ACC112 (cell line): Measurements from ENCODE around the gene MSI2.

Experiments used
- H2AFZ ChIP-seq: fragments of 200-600 bp; sonication (generic); one replicate; pipeline ENCODE4 v1.6.0; 2017; ENCODE audit warnings: antibody characterized with exemption, low read length; ENCODE audit not compliant: unreplicated experiment
- H3K27ac ChIP-seq: fragments of 200-600 bp; sonication (generic); 2 replicates; pipeline ENCODE4 v1.5.1; 2014; ENCODE audit warnings: low read depth, mild to moderate bottlenecking, antibody characterized with exemption, low read length, moderate library complexity
- H3K27me3 ChIP-seq: fragments of 200-600 bp; sonication (generic); 2 replicates; pipeline ENCODE4 v1.6.1; 2014; ENCODE audit warnings: mild to moderate bottlenecking, antibody characterized with exemption, low read length, moderate library complexity, mixed read lengths; ENCODE audit not compliant: insufficient read depth
- H3K36me3 ChIP-seq: fragments of 200-600 bp; sonication (generic); 2 replicates; pipeline ENCODE4 v1.6.1; 2016; ENCODE audit warnings: mild to moderate bottlenecking, antibody characterized with exemption, low read length, moderate library complexity, mixed read lengths; ENCODE audit not compliant: insufficient read depth
- H3K4me1 ChIP-seq: fragments of 200-600 bp; sonication (generic); one replicate; pipeline ENCODE4 v1.6.1; 2016; ENCODE audit warnings: low read length, mixed read lengths; ENCODE audit not compliant: insufficient read depth, unreplicated experiment, control insufficient read depth
- H3K4me3 ChIP-seq: fragments of 200-600 bp; sonication (generic); 2 replicates; pipeline ENCODE4 v1.5.1; 2014; ENCODE audit warnings: mild to moderate bottlenecking, low read depth, low read length
- H3K79me2 ChIP-seq: fragments of 200-600 bp; sonication (generic); one replicate; pipeline ENCODE4 v1.6.0; 2016; ENCODE audit warnings: low read length; ENCODE audit not compliant: control insufficient read depth, unreplicated experiment, insufficient read depth

MSI2 gene

DNA sequence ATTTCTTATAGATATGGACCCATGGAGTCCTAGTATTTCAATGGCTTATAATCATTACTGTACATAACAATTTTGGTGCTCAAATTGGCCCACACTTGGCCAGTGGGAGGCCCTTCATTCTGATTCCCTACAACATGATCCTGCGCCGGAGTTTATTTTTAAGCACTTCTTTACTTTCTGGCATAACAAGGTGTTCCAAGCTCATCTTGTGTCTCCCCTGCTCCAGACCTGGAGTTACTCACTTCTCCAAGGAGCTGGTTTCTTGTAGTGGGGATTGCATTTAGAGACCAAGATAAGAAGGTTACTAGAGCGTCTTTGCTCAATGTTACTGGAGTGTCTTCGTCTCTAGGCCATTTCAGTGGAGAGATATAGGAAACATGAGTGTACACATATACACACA is 87.9 kb downstream of the MSI2 start:
- H3K27ac ChIP-seq = no peak overlapping the region
- no peak overlapping the region for H2AFZ ChIP-seq
- no peaks in the 10 kb centered on the region for H3K36me3 ChIP-seq
- H3K79me2 ChIP-seq = no peaks in the 10 kb centered on the region
- no peaks in the 10 kb centered on the region for H3K27me3 ChIP-seq
- no peaks in the 10 kb centered on the region for H3K4me1 ChIP-seq
- no peak overlapping the region for H3K4me3 ChIP-seq

DNA sequence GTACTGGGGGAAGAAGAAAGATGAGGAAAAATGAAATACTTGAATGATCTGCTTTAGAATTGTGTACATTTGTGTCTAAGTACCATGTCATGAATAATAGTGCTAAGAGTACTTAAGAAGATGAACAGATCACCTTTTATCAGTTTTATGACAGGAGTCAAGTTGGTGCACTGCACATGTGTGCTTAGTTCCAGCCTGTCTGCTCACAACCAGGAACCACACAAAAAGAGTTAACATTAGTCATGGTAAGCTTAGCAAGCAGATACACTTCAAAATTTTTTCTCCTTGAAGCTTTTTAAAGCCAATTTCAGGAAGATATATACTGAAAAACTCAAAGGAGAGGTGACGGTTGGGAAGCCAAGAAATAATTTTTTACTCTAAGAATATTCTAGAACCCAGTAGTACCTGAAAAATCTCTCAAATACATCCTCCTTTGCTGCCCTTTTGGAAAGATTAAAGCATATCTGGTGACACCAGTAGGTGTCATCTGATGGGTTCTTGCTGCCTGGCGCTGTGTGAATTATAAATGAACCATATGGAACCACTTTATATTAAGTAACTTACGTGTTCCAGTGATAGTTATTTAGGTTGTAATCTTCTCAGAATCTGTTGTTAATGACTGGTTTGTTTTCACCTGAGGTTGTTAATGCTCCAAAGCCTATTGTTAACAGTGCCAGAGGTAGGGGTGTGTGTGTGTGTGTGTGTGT is 93.4 kb downstream of the MSI2 start:
- H3K79me2 ChIP-seq = no peaks in the 10 kb centered on the region
- H3K27ac ChIP-seq = no peak overlapping the region
- H3K4me1 ChIP-seq = no peaks in the 10 kb centered on the region
- H2AFZ ChIP-seq = no peak overlapping the region
- H3K36me3 ChIP-seq = no peaks in the 10 kb centered on the region
- H3K4me3 ChIP-seq = no peak overlapping the region
- no peaks in the 10 kb centered on the region for H3K27me3 ChIP-seq

DNA sequence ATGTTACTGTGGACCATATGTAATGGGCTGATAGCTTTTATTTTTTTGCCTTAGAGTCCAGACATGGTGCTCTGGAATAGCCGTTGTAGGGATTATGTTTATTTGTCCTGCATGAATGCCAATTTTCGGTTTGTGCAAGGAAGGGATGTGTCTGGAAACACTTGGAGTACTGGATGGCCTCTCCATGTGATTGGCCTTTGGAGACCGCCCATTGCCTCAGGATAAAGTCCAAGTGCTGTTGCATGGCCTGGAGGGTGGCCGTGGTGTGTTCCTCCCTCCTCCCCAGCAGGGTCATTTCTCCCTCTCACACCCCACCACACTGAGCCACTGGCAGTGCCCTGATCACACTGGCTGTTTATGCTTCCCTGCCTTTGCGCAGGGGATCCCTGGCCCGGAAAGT is 93.9 kb downstream of the MSI2 start:
- Histone ChIP-seq H3K36me3 (no peaks in the 10 kb centered on the region), H3K27me3 (no peaks in the 10 kb centered on the region), H3K27ac (no peak overlapping the region), H3K4me1 (no peaks in the 10 kb centered on the region), H2AFZ (no peak overlapping the region), H3K4me3 (no peak overlapping the region), H3K79me2 (no peaks in the 10 kb centered on the region)

DNA sequence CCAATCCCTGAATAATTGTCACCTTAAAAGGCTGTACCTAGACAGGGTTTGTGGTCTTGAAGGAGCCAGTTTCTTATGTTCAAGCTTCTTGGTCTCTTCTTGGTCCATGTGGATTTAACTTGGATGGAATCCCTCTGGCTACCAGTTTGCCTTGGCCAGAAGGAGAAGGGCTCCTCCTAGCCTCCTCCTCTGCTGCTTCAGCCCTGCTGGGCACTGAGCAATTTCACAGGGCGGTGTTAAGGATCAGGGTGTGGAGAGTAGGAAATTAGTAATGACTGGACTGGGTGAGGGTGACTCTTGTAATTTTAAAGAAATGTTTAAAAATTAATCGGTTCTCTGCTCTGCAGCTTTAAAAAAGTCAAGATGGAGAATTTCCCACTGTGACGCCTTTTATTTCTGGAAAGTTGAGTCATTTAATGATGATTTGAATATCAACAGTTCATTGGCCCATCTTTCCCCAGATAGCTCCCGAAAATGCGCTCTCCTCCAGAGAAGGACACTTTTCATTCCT is 96.4 kb downstream of the MSI2 start:
- no peaks in the 10 kb centered on the region for H3K36me3 ChIP-seq

DNA sequence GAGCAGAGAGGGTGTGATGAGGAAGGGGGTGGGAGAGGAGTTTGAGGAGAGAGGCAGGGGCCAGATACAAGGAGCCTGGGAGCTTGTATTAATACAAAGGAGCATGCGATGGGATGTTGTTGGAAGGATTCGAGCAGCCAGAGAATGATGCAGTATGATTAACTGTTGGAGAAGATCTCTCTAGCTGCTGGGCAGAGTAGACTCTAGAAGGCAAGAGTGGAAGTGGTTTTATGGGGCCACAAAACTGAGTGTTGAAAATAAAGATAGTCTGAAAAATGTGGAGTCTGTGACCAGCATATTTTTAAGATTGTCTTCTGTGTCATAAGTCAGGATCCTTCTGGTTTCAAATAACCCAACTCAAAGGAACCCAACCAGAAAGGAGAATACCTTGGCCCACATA is 98.3 kb downstream of the MSI2 start:
- no peak overlapping the region for H3K27ac ChIP-seq
- no peaks in the 10 kb centered on the region for H3K27me3 ChIP-seq
- H2AFZ ChIP-seq = no peak overlapping the region
- no peaks in the 10 kb centered on the region for H3K36me3 ChIP-seq
- H3K4me3 ChIP-seq = no peak overlapping the region
- H3K4me1 ChIP-seq = no peaks in the 10 kb centered on the region
- H3K79me2 ChIP-seq = no peaks in the 10 kb centered on the region

More for the DNA sequence above, 96.4 kb downstream of the MSI2 start:
- H3K4me1 ChIP-seq = no peaks in the 10 kb centered on the region
- no peak overlapping the region for H2AFZ ChIP-seq
- no peak overlapping the region for H3K4me3 ChIP-seq
- H3K79me2 ChIP-seq = no peaks in the 10 kb centered on the region
- no peaks in the 10 kb centered on the region for H3K27me3 ChIP-seq
- H3K27ac ChIP-seq = no peak overlapping the region

DNA sequence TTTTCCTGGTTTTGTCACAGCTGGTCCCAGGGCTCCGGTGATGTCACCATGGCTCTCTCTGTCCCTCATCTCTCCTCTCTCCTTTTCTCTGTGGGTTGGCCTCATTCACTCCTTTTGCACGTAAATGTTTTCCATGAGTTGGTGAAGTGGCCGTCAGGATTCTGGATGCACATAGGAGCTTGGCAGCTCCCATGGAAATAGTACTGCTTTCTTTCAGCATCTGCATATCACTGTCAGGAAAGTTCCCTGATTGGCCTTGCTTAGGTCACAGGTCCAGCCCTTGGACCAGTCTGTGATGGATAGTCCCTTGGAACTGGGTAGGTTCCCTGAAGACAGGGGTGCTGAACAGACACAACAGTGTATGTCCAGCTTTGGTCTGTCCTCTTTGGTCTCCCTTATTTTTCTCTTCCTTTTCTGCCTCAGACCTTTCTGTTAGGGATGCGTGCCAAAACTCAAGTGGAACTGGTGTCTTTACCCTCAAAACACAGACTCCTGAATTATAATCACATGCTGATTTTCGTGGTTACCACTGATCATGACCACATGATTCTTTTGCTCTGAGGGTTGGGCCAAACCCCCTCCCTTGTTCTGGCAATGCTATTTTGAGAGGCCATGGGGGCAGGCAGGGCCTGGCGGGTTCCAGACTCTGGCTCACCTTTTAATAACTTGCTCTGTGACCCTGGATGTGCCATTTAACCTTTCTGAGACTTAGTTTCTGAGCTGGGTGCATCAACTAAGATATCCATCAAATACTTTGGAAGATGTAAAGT is 99.0 kb downstream of the MSI2 start:
- no peaks in the 10 kb centered on the region for H3K27me3 ChIP-seq
- no peaks in the 10 kb centered on the region for H3K4me1 ChIP-seq
- no peaks in the 10 kb centered on the region for H3K79me2 ChIP-seq
- no peak overlapping the region for H3K4me3 ChIP-seq
- H3K27ac ChIP-seq = no peak overlapping the region
- H2AFZ ChIP-seq = no peak overlapping the region
- H3K36me3 ChIP-seq = no peaks in the 10 kb centered on the region

DNA sequence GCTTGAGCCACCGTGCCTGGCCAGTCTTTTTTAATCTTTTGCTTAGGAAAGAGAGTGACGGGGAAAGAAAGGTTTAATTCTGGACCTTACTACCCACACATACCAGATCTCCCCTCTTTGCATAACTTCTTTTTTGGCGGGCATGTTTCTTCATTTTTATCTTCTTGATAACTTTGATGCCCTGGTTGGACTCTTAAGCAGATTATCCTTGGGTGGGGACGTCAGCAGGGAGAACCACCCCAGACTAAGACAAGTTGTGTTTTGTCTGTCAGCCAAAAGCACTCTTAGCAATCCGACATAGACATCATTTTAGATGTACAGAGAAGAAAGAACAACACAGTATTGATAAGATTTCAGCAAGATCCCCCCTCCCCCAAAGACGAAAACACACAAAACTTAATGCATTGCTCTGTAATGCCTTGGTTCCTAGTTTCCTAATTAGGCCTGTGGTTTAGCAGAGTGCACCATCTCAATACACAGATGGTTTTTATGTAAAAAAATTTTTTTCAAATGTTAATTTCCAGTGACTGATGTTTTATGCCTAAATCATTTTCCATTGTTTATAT is 99.9 kb downstream of the MSI2 start:
- H3K4me1 ChIP-seq = no peaks in the 10 kb centered on the region
- no peak overlapping the region for H2AFZ ChIP-seq
- H3K79me2 ChIP-seq = no peaks in the 10 kb centered on the region
- no peak overlapping the region for H3K27ac ChIP-seq
- H3K36me3 ChIP-seq = no peaks in the 10 kb centered on the region
- no peak overlapping the region for H3K4me3 ChIP-seq
- H3K27me3 ChIP-seq = no peaks in the 10 kb centered on the region

DNA sequence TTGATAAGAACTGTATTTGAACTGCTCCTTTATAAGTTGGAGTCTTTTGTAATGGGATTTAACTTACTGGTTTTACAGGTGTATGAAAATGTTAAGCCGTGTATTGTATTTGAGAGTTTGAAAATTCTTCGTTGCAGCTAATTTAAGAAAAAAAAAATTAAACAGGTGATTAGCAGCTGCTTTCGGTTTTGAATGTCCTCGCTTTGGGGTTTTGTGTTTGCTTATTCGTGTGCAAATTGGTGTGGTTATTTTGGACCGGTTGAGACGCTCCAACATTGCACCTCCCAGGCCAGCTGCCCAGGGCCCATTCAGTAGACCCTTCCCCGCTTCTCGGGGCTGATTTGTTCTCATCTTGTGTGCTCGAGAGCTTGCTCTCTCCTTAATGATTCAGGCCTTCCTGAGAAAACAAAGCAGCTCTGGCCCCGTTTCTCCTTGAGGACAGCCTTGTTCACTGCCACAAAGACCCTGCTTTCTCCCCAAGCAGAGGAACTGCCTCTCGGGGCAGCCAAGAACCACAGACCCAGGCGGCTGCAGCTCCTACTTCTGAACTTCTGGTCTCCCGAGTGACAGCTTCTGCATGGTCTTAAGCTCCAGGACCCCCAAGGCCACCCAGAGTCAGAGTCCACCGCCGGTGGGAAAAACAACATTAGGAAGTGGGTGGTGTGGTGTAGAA is 100.5 kb downstream of the MSI2 start:
- Histone ChIP-seq H3K27me3 (no peaks in the 10 kb centered on the region), H3K4me1 (no peaks in the 10 kb centered on the region), H3K79me2 (no peaks in the 10 kb centered on the region), H3K36me3 (no peaks in the 10 kb centered on the region), H2AFZ (no peak overlapping the region), H3K4me3 (no peak overlapping the region), H3K27ac (no peak overlapping the region)

DNA sequence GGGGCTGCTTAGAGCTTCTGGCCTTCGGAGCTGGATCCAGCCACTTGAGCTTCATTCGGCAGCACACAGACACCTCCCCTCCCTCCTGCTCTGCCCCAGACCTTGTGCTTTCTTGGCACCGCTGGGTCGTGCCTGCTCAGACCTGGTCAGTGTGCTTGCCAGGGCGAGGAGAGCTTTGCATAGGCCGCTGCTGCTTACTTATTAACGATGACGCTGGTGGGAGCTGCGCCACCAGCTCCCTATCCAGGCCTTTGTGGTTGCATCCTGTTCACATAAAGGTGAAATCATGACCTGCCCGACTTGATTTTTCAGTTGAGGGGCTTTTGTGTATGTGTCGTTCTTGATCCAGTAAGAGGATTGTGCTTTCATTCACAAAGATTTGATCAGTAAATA is 101.1 kb downstream of the MSI2 start:
- no peaks in the 10 kb centered on the region for H3K36me3 ChIP-seq
- no peaks in the 10 kb centered on the region for H3K27me3 ChIP-seq
- no peaks in the 10 kb centered on the region for H3K4me1 ChIP-seq
- no peaks in the 10 kb centered on the region for H3K79me2 ChIP-seq
- H3K27ac ChIP-seq = no peak overlapping the region
- no peak overlapping the region for H2AFZ ChIP-seq
- no peak overlapping the region for H3K4me3 ChIP-seq

DNA sequence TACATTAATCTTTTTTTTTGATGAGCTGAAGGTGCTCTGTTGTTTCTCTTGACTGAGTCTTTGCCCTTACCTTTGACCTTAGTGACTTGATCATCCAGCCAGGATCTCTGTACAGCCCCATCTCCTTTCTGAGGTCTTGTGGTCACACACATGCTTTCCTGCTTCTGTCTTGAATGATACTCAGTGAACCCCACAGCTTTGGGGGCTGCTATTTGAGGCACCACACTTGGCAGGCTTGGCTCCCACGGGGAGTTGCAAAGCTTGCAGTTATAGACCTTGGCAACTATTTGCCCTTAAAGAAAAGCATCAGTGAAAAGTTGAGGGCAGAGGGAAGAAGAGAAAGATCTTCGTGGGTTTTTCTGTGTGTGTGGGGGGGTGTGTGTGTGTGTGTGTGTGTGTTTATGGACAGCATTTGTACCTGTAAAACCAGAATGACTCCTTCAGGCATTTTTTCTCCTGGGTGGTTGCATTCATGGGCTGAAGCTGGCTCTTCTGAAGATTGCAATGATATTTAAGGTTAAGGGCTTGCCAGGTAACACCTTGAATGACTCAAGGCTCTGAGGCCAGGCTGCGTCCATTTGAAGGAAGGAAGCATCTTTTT is 101.6 kb downstream of the MSI2 start:
- H3K4me3 ChIP-seq = no peak overlapping the region

More for the DNA sequence above, 101.6 kb downstream of the MSI2 start:
- Histone ChIP-seq H3K4me1 (no peaks in the 10 kb centered on the region), H2AFZ (no peak overlapping the region), H3K36me3 (no peaks in the 10 kb centered on the region), H3K79me2 (no peaks in the 10 kb centered on the region), H3K27me3 (no peaks in the 10 kb centered on the region), H3K27ac (no peak overlapping the region)
